Activated T-cell treated with anti-CD3 and anti-CD28 coated beads, Interleukin-2, amount 50 U/mL, for 48 hours (primary cell): ENCODE measurements around the gene PLXNB1.

ENCODE experiments used
- DNase-seq, 2 experiments: peaks; one replicate each; pipeline ENCODE4 v3.0.0-alpha.2; 2020

PLXNB1 gene

DNA sequence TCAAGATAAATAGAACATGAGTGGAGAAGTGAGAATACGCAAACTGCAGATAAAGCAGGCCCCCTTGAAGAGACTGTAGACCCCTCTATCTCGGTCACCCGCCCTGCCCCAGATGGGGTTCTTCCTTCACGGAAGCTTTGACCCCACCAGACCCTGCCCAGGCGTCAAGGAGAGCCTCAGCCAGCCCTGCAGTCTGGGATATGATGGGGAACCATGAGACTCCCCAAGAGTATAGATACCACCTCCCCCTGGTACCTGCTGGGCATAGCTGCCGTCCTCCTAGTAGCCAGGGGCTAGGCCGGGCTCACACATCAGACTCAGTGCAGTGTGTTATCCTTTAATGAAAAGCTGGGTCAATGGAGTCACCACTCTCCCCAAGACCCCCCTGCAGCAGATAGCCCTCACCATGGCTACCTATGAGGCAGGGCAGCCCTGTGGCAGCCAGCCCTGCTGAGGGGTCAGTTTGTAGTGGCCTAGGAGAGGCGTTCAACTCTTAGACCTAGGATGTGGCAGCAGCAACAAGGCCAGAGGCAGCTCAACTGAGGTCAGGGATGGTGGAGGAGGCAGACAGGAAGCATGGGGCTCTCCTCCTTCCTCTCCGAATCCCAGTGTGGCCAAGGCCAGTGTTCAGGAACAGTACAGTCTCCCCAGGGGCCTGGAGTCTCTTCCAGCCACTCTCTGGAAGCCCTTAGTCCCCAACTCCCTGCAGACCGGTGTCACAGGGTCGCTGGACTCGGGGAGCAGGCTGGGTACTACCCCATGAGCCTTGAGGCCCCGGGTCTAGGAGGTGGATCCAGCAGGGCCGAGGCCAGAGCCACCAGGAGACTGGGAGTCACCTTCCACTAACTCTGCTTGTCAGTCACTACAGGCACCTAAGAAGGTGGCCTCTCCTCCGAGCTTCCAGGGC is 26.1 kb downstream of the PLXNB1 start:
- DNase-seq = peak; percentile 9 to 12

GRCh38 chr3:48402907-48403306 is 27.0 kb downstream of the PLXNB1 start:
- DNase-seq = peak; percentile 10 to 12

- peak; percentile 16 to 17 for DNase-seq
These were observed 27.6 kb downstream of the PLXNB1 start for GRCh38 chr3:48402281-48402732.

GRCh38 chr3:48401434-48401901 is 28.4 kb downstream of the PLXNB1 start:
- peak in 1 of 2 experiments; percentile 13 for DNase-seq

DNA sequence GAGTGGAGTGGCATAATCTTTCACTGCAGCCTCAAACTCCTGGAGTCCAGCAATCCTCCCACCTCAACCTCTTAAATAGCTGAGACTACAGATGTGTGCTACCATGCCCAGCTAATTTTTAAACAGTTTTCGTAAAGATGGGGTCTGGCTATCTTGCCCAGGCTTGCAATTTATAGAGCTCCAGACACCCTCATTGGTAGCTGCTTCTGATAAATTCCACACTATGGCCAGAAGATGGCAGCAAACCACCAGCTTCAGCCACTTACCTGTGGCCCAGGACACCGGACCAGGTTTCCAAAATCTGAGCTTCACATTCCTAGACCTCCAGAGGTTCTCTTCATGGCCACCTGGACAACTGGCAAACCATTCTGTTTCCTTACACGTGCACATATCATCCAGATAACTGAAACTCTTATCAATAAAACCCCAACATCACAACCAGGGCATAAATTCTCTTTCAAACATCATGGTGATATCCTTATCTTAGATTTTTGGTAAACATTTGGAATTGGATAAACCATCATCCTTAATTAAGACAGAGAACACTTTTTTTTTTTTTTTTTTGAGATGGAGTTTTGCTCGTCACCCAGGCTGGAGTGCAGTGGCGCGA is 29.0 kb downstream of the PLXNB1 start:
- peak; percentile 63 to 67 for DNase-seq

- DNase-seq = peak in 1 of 2 experiments; percentile 14
These were observed 30.3 kb downstream of the PLXNB1 start for GRCh38 chr3:48399387-48400172.

DNA sequence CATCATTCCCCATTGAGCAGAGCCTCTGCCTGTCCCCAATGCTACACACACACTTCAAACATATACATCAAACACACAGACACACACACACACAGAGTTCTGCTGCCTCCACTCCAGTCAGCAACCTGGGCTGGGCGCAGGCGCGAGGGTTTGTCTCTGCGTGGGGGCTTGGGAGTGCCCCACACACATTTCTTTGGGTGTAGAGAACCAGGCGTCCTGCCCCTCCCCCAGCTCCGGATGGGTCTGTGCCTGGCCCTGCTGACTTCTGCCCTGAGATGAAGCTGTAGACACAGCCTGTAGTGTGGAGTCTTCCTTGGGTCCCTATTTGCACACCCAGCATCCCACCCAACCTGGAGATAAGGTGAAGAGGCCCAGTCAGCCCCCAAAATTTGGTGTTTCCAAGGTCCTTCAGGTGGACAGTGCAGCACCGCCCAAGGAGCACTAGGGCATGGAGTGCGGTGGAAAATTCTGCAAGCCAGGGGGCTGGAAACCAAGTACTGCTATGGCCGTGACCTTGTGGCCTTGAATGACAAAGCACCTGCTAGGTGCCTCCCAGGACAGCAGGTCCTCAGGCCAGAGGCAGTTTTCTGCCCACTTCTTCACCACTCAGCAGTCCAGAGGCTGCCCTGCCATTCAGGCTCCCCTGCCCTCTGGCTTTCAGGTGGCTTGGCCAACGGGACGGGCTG is 31.0 kb downstream of the PLXNB1 start:
- DNase-seq = no peak

DNA sequence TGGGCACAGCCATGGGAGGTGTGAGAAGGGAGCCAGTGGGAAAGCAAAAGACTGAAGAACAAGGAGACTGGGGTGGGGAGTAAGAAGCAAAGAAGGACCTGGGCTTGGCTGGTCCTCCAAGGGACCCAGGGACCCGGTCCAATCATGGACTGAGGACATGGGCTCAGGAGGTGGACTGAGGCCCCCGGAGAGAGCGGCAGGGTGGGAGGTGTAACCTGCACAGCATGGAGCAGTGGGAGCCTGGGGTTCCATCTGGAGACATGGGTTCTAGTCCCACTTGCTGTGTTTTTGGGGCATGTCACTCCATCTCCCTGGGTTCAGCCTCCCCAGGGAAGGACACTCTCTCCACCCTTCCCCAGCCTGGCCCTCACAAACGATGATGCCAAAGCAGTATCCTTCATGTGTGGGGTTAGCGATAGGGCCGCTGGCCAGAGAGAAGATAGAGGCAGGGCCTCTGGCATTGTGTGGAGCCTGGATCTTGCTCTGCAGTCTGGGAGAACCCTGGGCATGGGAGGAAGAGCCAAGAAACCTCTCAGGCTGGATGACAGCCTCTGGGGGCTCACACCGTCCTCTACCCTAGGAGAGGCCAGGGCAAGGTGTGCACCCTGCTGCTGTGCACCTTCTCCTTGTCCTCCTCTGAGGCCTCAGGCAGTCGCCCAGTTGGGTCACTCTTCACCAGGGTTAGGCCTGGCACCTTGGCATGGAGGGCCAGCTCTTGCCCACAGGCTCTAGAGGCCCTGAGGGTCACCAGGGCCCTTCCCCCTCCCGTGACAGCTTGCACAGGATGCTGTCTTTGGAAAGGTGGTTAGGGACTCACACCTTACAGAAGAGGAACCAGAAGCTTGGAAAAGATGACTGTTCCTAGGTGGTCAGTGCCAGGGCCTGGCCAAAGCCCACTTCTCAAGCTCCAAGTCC is 31.9 kb downstream of the PLXNB1 start:
- DNase-seq = no peak

DNA sequence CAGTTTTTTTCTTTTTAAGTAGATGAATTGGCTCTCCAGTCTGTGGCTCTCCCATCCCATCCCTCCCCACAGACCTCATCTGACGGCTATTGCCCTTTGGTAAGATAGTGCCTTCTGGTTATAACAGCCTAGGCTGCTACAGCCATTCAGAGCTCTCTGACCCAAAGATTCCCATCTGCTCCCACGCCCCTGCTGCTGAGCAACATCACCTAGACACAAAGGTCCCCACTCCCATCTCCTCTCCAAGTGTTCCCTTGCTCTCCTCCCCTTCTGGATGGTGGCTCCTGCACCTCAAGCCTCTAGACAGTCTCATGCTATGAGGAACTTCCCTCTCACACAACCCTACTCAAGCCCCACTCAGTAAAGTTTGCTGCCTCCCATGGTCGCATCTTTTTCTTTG is 34.2 kb downstream of the PLXNB1 start:
- DNase-seq = no peak

DNA sequence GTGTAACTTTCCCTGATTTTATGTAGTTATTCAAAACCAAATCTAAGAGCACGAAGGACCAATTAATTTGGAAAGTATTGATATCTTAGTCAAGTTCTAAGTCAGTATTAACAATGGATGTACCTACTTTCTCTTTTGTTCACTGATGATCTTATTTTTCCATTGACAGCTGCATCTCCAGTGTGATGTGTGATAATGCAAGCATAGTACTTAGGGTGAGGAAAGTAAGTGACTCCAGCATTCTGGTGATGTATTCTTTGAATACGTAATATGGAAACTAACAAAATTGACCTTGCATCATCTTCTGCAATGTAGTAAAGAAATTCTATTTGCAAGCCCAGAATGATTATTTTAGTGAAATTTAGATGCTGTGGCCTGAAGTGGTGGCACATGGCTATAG is 35.5 kb downstream of the PLXNB1 start:
- no peak for DNase-seq

DNA sequence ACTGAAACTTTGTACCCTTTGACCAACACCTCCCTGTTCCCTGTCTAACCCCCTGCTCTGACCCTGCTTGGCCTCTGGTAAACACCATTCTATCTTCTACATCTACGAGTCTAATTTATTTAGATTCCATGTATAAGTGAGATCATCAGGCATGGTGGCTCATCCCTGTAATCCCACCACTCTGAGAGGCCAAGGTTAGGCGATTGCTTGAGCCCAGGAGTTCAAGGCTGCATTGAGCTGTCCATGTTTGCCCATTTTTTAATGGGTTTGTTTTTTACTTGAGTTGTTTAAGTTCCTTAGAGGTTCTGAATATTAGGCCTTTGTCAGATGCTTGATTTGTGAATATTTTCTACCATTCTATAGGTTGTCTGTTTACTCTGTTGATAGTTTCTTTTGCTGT is 40.9 kb downstream of the PLXNB1 start:
- DNase-seq = no peak

GRCh38 chr3:48387634-48388033 is 42.3 kb downstream of the PLXNB1 start:
- DNase-seq = no peak

DNA sequence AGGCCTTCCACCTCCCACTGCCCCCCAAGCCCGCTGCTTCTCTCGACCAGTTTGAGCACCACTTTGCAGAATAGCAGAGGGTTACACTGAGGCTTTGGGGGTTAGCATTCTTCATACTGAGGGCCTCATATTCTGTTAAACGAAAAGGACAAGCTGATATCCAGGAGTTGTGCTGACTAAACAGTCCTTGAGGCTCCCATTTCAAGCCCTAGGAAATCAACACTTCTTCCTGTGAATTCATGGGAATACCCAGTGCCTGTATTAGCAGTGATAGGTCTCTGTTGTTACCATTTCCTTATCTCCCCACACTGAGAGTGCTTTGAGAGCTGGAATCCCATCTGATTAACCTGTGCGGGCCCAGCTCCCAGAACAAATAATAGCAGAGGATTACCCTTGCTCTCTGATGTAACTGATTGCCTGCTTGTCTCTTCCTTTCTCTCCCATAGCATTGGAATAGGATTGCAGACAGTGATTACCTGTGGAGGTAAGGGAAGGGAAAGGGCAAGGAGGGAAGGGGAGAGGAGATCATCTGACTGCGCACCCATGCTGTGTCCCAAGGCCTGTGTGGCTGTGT is 56.9 kb downstream of the PLXNB1 start:
- no peak for DNase-seq

GRCh38 chr3:48372377-48372770 is 57.5 kb downstream of the PLXNB1 start:
- no peak for DNase-seq

DNA sequence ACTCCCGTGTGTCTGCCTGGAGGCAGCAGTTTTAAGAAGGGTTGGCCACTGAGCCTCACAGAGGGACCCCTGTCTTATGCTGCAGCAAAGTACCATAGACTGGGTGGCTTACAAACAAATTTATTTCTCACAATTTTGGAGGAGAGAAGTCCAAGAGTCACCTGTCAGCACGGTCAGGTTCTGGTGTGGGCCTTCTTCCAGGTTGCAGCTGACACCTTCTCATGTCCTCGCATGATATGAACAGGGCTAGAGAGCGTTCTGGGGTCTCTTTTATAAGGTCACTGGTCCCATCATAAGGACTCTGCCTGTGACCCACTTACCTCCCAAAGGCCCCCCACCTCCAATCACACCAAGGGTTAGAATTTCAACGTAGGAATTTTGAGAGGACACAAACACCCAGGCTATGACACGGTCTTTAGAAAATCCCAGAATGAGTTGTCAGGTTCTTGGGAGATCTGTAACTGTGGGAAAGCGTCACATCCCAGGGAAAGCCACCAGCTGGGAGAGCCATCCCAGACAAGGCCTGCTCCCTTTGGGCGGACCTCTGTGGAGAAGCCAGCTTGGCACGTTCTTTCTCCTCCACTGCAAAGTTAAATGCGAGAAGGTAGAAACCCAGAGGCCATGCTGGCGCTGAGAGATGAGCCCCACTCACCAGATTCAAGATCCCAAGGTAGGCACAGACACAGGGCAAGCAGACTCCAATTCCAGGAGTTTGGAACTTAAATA is 58.1 kb downstream of the PLXNB1 start, which contains the start of gene FBXW12:
Gene FBXW12, plus strand, starts transcription at position 569 of the 726 bp plus-strand sequence. CDS start 549 bp downstream, outside the sequence.
- DNase-seq = no peak

- DNase-seq = no peak
These were observed 59.6 kb downstream of the PLXNB1 start for GRCh38 chr3:48370333-48370713.

DNA sequence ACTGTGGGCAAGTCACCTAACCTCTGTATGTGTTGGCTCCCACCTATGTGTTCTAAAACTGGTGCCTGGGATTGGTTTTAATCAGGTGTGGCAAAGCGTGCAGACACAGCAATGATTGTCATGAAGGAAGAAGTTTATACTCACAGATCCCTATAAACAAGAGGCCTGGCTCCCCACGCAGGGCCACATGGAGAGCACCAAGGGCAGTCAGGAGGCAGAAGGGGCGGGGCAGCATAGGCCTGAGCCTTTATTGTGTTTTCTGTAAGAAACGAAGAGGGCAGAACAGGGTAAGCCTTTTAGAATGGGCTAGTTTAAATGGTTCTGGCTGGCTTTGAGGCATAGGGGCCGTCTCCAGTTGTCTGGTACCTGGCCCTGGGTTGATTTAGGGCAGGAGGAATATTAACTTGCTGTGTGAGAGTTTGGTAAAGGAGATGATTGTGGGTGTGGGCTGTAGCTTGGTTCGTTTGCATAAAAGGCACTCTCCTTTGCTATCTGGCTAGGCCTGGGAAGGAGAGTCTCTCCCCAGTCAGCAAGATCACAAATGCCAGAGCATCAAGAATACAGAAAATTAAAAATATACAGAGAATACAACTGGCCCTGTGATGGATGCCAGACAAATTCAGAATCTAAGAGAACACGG is 60.1 kb downstream of the PLXNB1 start:
- DNase-seq = no peak

DNA sequence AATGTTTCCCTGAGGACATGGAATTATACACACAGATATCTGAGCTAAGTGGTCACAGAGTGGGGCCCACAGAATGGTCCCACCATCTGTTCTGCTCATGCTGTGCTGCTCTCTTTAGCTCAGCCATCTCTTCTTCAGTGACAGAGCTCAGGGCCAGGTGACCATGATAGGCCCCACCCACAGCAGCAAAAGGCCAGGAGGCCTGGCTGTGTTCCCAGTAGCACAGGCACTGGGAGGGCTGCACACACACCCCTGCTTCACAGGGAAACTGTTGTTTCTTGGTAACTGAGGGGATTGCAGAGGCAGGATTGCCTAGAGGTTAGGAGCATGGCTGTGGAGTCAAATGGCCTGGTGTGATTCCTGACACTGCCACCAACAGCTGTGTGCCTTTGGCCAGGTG is 62.7 kb downstream of the PLXNB1 start:
- DNase-seq = no peak

DNA sequence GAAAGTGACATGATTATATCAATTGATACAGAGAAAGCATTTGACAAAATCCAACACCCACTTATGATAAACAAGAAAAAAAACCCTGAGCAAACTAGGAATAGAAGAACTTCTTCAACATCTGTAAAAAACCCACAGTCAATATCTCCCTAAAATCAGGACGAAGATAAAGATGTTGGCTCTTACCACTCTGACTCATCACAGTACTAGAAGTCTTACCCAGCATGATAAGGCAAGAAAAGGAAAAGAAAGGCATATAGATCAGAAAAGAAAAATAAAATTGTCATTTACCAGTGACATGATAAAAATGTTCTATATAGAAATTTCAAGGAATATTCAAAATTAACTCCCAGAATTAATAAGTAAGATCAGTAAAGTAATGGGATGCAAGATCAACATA is 65.0 kb downstream of the PLXNB1 start:
- no peak for DNase-seq

- DNase-seq = no peak
These were observed 68.0 kb downstream of the PLXNB1 start for GRCh38 chr3:48361928-48362327.
